SK-N-SH (cell line): ENCODE data around the gene MON1A. TPM values are rescaled to one million over a fixed set of nuclear protein-coding genes. Genes with fewer than 3 reads are reported as not detected.

Experiments
- CTCF ChIA-PET: fragments of 300-600, 350-600 bp; formaldehyde crosslinking; extraction: SDS; loops from one replicate; lab custom pipeline; 2021; lab: Yijun Ruan, JAX
- POLR2A ChIA-PET: fragments of 350-600 bp; sonication (Branson Sonifier 250); formaldehyde crosslinking; extraction: SDS; loops from one replicate; lab custom pipeline; 2020; ENCODE audit warnings: antibody characterized with exemption, inconsistent platforms; lab: Yijun Ruan, JAX
- DNase-seq: peaks from one replicate; pipeline ENCODE4 v3.0.0; 2012
- H2AFZ ChIP-seq: fragments of 200-600 bp; sonication (generic); 2 replicates; pipeline ENCODE4 v1.8.1; 2016; ENCODE audit warnings: antibody characterized with exemption, mild to moderate bottlenecking, low read depth
- H3F3A ChIP-seq: fragments of 200-600 bp; sonication (generic); replicated peaks from 2 replicates; pipeline ENCODE3; 2016; ENCODE audit warnings: antibody characterized with exemption, mild to moderate bottlenecking; ENCODE audit not compliant: insufficient read depth
- H3K27ac ChIP-seq, 2 experiments: fragments of 200-500 bp in 1 of 2; fragments of 200-600 bp in 1 of 2; sonication (Bioruptor generic) in 1 of 2; sonication (generic), shearing (Covaris generic) in 1 of 2; 2 replicates each; pipeline versions ENCODE4 v1.5.1 to v1.6.1; 2014 to 2016; ENCODE audit warnings: low read depth in 2 of 2, inconsistent platforms in 1 of 2, low read length in 1 of 2, mild to moderate bottlenecking in 1 of 2, mixed read lengths in 1 of 2
- H3K27me3 ChIP-seq: fragments of 200-600 bp; sonication (generic), shearing (Covaris generic); 2 replicates; pipeline ENCODE4 v1.6.1; 2016; ENCODE audit warnings: mixed run types; ENCODE audit not compliant: insufficient read depth
- H3K36me3 ChIP-seq, 2 experiments: fragments of 200-500 bp in 1 of 2; fragments of 200-600 bp in 1 of 2; sonication (Bioruptor generic) in 1 of 2; sonication (generic) in 1 of 2; replicated peaks in 1 of 2; 2 replicates each; pipeline versions ENCODE3 to v1.5.1; 2014 to 2016; ENCODE audit warnings: low read length in 1 of 2, mild to moderate bottlenecking in 1 of 2; ENCODE audit not compliant: insufficient read depth in 2 of 2, control insufficient read depth in 1 of 2
- H3K4me1 ChIP-seq, 2 experiments: fragments of 200-500 bp in 1 of 2; fragments of 200-600 bp in 1 of 2; sonication (Bioruptor generic) in 1 of 2; sonication (generic), shearing (Covaris generic) in 1 of 2; 2 replicates each; pipeline versions ENCODE4 v1.5.1 to v1.6.1; 2014 to 2016; ENCODE audit warnings: low read depth in 1 of 2, low read length in 1 of 2, mixed run types in 1 of 2; ENCODE audit not compliant: insufficient read depth in 2 of 2, control insufficient read depth in 1 of 2
- H3K4me2 ChIP-seq: fragments of 200-600 bp; sonication (generic), shearing (Covaris generic); 2 replicates; pipeline ENCODE4 v1.6.1; 2017; ENCODE audit warnings: mixed run types
- H3K4me3 ChIP-seq, 2 experiments: fragments of 200-500 bp in 1 of 2; fragments of 200-600 bp in 1 of 2; sonication (Bioruptor generic) in 1 of 2; sonication (generic), shearing (Covaris generic) in 1 of 2; 2 replicates each; pipeline versions ENCODE4 v1.5.1 to v1.8.1; 2014 to 2016; ENCODE audit warnings: low read depth in 2 of 2, inconsistent platforms in 1 of 2, low read length in 1 of 2, mild to moderate bottlenecking in 1 of 2, mixed read lengths in 1 of 2, moderate library complexity in 1 of 2
- H3K79me2 ChIP-seq: fragments of 200-600 bp; sonication (generic); 2 replicates; pipeline ENCODE4 v1.8.1; 2017; ENCODE audit warnings: mild to moderate bottlenecking; ENCODE audit not compliant: insufficient read depth
- H3K9ac ChIP-seq: fragments of 200-600 bp; sonication (generic); 2 replicates; pipeline ENCODE4 v1.6.1; 2017; ENCODE audit warnings: mixed run types
- H3K9me2 ChIP-seq: fragments of 200-600 bp; sonication (generic); 2 replicates; pipeline ENCODE4 v1.6.1; 2017; ENCODE audit warnings: mixed run types
- H3K9me3 ChIP-seq: fragments of 200-600 bp; sonication (generic); 2 replicates; pipeline ENCODE4 v1.6.1; 2017; ENCODE audit warnings: mixed run types, mild to moderate bottlenecking, moderate library complexity
- H4K20me1 ChIP-seq: fragments of 200-600 bp; sonication (generic); 2 replicates; pipeline ENCODE4 v1.6.1; 2017; ENCODE audit warnings: mild to moderate bottlenecking, mixed run types; ENCODE audit not compliant: insufficient read depth
- CTCF ChIP-seq: fragments of 200-600 bp; sonication (generic); IDR thresholded peaks from 2 replicates; pipeline ENCODE4 v1.6.1; 2017; ENCODE audit warnings: antibody characterized with exemption, mild to moderate bottlenecking, moderate library complexity
- EP300 ChIP-seq, 2 experiments: IDR thresholded peaks; 2 replicates each; pipeline versions ENCODE4 v1.4.0 to v1.6.1; 2012; ENCODE audit warnings: borderline replicate concordance in 1 of 2, low read depth in 1 of 2, low read length in 1 of 2
- FOXJ3 ChIP-seq: sonication (generic); formaldehyde crosslinking; IDR thresholded peaks from 2 replicates; pipeline ENCODE4 v1.5.1; 2020; ENCODE audit warnings: mild to moderate bottlenecking, missing genetic modification reagents
- GABPA ChIP-seq: IDR thresholded peaks from 2 replicates; pipeline ENCODE4 v1.4.0; 2012; ENCODE audit warnings: low read depth, mild to moderate bottlenecking
- MXI1 ChIP-seq: IDR thresholded peaks from 2 replicates; pipeline ENCODE4 v1.6.1; 2012; ENCODE audit warnings: mild to moderate bottlenecking, low read depth, low read length, improper control_type of control experiment
- NRF1 ChIP-seq: IDR thresholded peaks from 2 replicates; pipeline ENCODE4 v1.6.1; 2012; ENCODE audit warnings: low read depth, mild to moderate bottlenecking, low read length
- PBX3 ChIP-seq: IDR thresholded peaks from 2 replicates; pipeline ENCODE4; 2012
- POLR2AphosphoS5 ChIP-seq: IDR thresholded peaks from 2 replicates; pipeline ENCODE4 v1.6.1; 2012; ENCODE audit warnings: low read depth, low read length
- RAD21 ChIP-seq: IDR thresholded peaks from 2 replicates; pipeline ENCODE4 v1.6.1; 2012; ENCODE audit warnings: mild to moderate bottlenecking, low read length
- RCOR1 ChIP-seq: fragments of 150-350 bp; IDR thresholded peaks from 2 replicates; pipeline ENCODE4 v1.6.1; 2017; ENCODE audit warnings: antibody characterized with exemption, low read length
- RFX5 ChIP-seq: IDR thresholded peaks from 2 replicates; pipeline ENCODE4 v1.6.1; 2012; ENCODE audit warnings: mild to moderate bottlenecking, improper control_type of control experiment, low read length
- RXRA ChIP-seq: IDR thresholded peaks from 2 replicates; pipeline ENCODE4 v1.4.0; 2012; ENCODE audit warnings: low read depth, mild to moderate bottlenecking, borderline replicate concordance
- USF1 ChIP-seq: IDR thresholded peaks from 2 replicates; pipeline ENCODE4 v1.4.0; 2012; ENCODE audit warnings: low read depth, borderline replicate concordance
- YY1 ChIP-seq: IDR thresholded peaks from 2 replicates; pipeline ENCODE4 v1.4.0; 2012; ENCODE audit warnings: low read depth, mild to moderate bottlenecking
- WGBS: methylation state at CpG from one replicate; pipeline ENCODE4 v1.1.6; 2017; ENCODE audit warnings: low lambda C conversion rate; 5-methylcytosine and 5-hydroxymethylcytosine counted together
- polyA plus RNA-seq, 3 experiments: library from polyadenylated mRNA; depleted of rRNA; stranded (reverse); fragments of >200 nt; gene quantifications; 2 replicates each; pipeline ENCODE4 v1.2.3, GENCODE V29; 2012
- TF ChIP-seq, protein P1 (sequence below): fragments of 150-350 bp; IDR thresholded peaks from 2 replicates; pipeline ENCODE4 v1.6.1; 2017; ENCODE audit warnings: antibody characterized with exemption, low read length, low read depth, borderline replicate concordance
- TF ChIP-seq, protein P2 (sequence below): IDR thresholded peaks from 2 replicates; pipeline ENCODE4 v1.4.0; 2012; ENCODE audit warnings: low read depth

MON1A gene
- polyA plus RNA-seq, 1 of the 3 experiments (the other 2 are of a cell fraction): 12.0 TPM

GRCh38 chr3:49898991-49899390, 30.6 kb downstream of the MON1A start:
- no peak for DNase-seq
- H3K4me1 ChIP-seq: peaks cover 0 to 6% of the 10 kb centered on the region in 2 experiments; a peak in 1 of 4 replicates
- no peaks in the 10 kb centered on the region for H3K27me3 ChIP-seq
- no peak overlapping the region for H3K27ac ChIP-seq
- WGBS: 87% methylated on average over 5 of the region's 6 CpGs
- H4K20me1 ChIP-seq: no peaks in the 10 kb centered on the region
- no peaks in the 10 kb centered on the region for H3K79me2 ChIP-seq
- TF ChIP-seq, protein P1, sequence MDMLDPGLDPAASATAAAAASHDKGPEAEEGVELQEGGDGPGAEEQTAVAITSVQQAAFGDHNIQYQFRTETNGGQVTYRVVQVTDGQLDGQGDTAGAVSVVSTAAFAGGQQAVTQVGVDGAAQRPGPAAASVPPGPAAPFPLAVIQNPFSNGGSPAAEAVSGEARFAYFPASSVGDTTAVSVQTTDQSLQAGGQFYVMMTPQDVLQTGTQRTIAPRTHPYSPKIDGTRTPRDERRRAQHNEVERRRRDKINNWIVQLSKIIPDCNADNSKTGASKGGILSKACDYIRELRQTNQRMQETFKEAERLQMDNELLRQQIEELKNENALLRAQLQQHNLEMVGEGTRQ: no peak
- TF ChIP-seq PBX3 (no peak), NRF1 (no peak), MXI1 (no peak), EP300 (IDR thresholded peaks at IDR 0.05; ENCODE audit: borderline replicate concordance in 1 of 2, low read depth in 1 of 2, low read length in 1 of 2) (no peak), RCOR1 (no peak), POLR2AphosphoS5 (no peak), GABPA (no peak), CTCF (no peak), FOXJ3 (no peak), YY1 (no peak), USF1 (no peak), RXRA (no peak), RAD21 (no peak), RFX5 (no peak)
- TF ChIP-seq, protein P2, sequence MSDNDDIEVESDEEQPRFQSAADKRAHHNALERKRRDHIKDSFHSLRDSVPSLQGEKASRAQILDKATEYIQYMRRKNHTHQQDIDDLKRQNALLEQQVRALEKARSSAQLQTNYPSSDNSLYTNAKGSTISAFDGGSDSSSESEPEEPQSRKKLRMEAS: no peak
- no peaks in the 10 kb centered on the region for H3K36me3 ChIP-seq
- H3K4me2 ChIP-seq: no peak overlapping the region
- H3K9ac ChIP-seq: no peak overlapping the region
- CTCF ChIA-PET: interaction anchor here (1.2 to 4.5 kb wide), 4 partner anchors 17 to 97 kb away, joined by 3 to 26 read pairs (median 14); partner anchors contain the start of gene INKA1
- H3F3A ChIP-seq: no peaks in the 10 kb centered on the region
- POLR2A ChIA-PET: no interaction called here
- no peak overlapping the region for H3K4me3 ChIP-seq
- H3K9me2 ChIP-seq: no peaks in the 10 kb centered on the region
- no peaks in the 10 kb centered on the region for H3K9me3 ChIP-seq
- H2AFZ ChIP-seq: no peak overlapping the region
